ENCODE measurements around the gene LRRC8D.

The LRRC8D gene

GRCh38 chr1:89834083-89834704 is 13.4 kb downstream of the LRRC8D start:
- DNase-seq (ENCODE audit: low read depth), result no peak

GRCh38 chr1:89836252-89837035 is 15.6 kb downstream of the LRRC8D start:
- DNase-seq (ENCODE audit: low read depth), result no peak

- no peak for DNase-seq (ENCODE audit: low read depth)
Observed at GRCh38 chr1:89837036-89837481, 16.2 kb downstream of the LRRC8D start.

- no peak for DNase-seq (ENCODE audit: low read depth)
Observed at GRCh38 chr1:89837510-89837909, 16.7 kb downstream of the LRRC8D start.

GRCh38 chr1:89839516-89839915 is 18.7 kb downstream of the LRRC8D start:
- no peak for DNase-seq (ENCODE audit: low read depth)

GRCh38 chr1:89841507-89841906 is 20.7 kb downstream of the LRRC8D start:
- DNase-seq (ENCODE audit: low read depth), result no peak

- no peak for DNase-seq (ENCODE audit: low read depth)
Observed at GRCh38 chr1:89842567-89843272, 21.9 kb downstream of the LRRC8D start.

- no peak for DNase-seq (ENCODE audit: low read depth)
Observed at GRCh38 chr1:89843273-89844130, 22.7 kb downstream of the LRRC8D start.

GRCh38 chr1:89844241-89844807 is 23.5 kb downstream of the LRRC8D start:
- no peak for DNase-seq (ENCODE audit: low read depth)

- no peak for DNase-seq (ENCODE audit: low read depth)
Observed at GRCh38 chr1:89844860-89845259, 24.0 kb downstream of the LRRC8D start.

- no peak for DNase-seq (ENCODE audit: low read depth)
Observed at GRCh38 chr1:89847191-89847729, 26.4 kb downstream of the LRRC8D start.

- no peak for DNase-seq (ENCODE audit: low read depth)
Observed at GRCh38 chr1:89850844-89851415, 30.1 kb downstream of the LRRC8D start.

- no peak for DNase-seq (ENCODE audit: low read depth)
Observed at GRCh38 chr1:89854140-89854539, 33.3 kb downstream of the LRRC8D start.

GRCh38 chr1:89855413-89856123 is 34.7 kb downstream of the LRRC8D start:
- DNase-seq (ENCODE audit: low read depth), result no peak

GRCh38 chr1:89863165-89863830 is 42.5 kb downstream of the LRRC8D start:
- no peak for DNase-seq (ENCODE audit: low read depth)

- DNase-seq (ENCODE audit: low read depth), result peak; percentile 77
Observed at GRCh38 chr1:89865498-89866382, 44.9 kb downstream of the LRRC8D start.

- no peak for DNase-seq (ENCODE audit: low read depth)
Observed at GRCh38 chr1:89866568-89866967, 45.7 kb downstream of the LRRC8D start.

- no peak for DNase-seq (ENCODE audit: low read depth)
Observed at GRCh38 chr1:89870998-89871397, 50.2 kb downstream of the LRRC8D start.

All from GM04503 (cell line).